ENCODE results near the gene AKT2.

AKT2 gene

DNA sequence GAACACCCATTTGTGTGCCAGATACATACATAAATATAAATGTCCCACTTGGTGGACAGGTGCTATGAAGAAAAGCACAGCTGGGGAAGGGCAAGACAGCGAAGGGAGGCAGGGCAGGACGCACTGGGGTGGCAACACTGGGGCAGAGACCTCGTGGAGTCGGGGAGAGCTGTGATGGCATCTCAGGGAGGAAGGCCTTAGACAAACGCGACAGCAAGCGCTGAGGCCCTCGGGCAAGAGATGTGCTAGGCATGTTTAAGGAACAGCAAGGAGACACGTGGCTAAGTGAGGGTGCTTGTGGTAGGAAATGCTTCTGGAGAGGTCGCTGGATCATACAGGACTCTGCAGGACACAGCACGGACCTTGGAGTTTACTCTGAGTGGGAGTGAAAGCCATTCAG lies 35.4 kb downstream of the AKT2 start:
- DNase-seq: no peak

DNA sequence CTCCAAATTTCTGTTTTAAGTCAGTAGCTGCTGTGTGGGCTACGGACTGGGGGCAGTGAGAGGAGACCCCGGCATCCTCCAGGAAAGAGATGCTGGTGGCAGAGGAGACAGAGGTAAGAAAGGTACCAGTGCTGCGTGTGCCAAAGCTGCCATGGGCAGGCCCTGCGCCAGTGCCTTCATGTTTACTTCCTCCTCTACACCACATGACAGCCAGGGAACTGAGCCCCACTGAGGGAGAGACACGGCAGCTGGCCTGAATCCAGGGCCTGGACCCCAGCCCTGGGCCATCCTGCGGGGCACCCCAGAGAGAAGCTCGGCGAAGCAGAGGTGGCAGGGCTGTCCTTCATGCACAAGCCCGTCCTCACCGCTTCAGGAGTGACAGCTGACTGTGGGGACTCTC lies 35.9 kb downstream of the AKT2 start:
- DNase-seq: no peak

DNA sequence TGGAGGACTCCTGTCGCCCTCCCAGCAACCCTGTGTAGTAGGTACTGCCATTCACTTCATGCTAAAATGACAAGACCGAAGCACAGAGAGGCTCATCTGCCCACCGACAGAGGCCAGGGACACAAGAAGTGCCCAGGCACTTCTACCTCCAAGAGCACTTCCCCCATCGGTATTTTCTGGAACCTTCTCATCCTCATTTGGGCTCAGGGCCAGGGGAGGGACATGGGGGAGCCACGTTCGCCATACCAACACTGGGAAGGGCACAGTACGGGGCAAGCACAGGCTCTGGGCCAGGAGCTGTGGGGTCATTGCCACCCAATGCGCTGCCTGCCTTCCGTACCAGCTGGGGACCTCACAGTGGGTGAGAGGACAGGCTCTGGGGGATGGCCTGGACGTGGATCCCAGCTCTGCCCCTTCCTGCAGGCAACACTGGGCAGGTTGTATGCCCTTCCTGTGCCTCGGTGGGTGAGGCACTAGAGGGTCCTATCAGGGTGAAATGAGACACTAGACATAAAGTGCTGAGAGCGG lies 37.3 kb downstream of the AKT2 start:
- no peak for DNase-seq

DNA sequence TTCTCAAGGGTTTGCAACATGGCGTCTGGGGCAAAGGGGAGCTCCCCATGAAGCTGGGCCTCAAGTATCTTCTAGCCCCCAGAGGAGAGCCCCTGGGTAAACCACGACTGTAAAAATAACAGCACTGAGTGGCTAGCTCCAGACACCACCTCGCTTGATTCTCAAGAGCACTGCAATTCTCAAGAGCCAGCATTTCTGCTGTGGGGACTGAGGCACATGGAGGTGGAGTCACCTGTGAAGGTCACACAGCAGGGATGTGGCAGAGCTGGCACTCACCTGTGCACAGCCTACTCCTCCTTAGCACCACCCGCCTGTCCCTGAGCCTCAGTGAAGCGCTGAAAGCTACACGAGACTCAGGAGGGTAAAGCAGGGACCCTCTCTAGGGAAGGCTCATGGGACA lies 38.0 kb downstream of the AKT2 start:
- no peak for DNase-seq

DNA sequence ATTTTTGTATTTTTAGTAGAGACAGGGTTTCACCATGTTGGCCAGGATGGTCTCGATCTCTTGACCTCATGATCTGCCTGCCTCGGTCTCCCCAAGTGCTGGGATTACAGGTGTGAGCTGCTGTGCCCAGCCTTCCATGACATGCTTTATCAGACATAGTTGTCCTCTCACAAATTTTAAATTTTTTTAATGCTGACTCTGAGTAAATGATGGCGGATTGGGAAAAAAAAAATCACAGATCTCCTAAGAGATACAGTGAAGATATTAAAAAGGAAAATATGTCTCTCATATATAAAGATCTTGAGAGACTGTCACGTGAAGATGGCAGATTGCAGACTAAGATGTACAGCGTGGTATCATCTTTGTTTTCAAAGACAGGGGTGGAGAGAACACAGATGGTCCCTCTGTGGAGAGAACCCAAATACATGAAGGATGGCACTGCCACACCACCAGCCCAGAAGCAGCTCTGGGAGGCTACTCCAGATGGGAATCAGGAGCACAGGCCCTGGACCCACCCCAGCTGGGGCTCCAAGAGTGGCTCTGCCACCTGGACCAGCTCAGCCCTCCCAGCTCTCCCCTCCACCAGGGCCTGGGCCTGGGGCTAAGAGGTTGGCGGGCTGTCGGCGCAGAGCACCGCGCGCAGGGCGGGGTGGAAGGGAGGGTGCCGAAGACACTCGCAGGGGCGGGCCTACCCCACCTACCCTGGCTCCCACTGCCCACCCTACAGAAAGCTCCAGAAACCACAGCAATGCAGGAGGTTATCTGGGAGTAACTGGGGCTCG lies 38.7 kb downstream of the AKT2 start:
- no peak for DNase-seq

DNA sequence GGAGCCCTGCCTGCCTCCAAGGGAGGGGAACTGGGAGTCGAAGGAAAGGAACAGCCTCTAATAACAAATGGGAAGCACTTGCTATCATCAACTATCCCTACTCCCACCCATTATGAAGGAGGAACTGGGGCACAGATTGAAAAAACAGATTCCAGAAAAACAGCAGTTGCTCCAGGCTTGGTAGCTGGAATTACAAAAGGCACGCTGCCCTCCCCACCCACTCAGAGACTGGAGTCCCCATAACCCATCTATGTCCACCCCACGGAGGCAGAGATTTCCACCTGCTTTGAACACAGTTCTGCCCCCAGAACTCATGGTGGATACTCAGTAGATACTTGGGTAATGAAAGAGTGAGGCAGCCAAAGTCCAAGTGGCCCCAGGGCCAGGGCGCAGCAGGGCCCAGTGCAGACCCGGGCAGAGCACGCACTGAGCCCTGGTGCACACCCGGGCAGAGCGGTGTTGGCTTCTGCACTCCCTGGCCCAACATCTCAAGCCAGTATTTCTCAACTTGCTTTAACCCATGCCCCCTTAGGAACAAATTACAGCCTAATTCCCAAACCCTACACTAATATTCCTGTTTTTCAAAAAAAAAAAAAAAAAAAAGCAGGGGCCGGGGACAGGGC lies 39.5 kb downstream of the AKT2 start:
- DNase-seq: no peak

DNA sequence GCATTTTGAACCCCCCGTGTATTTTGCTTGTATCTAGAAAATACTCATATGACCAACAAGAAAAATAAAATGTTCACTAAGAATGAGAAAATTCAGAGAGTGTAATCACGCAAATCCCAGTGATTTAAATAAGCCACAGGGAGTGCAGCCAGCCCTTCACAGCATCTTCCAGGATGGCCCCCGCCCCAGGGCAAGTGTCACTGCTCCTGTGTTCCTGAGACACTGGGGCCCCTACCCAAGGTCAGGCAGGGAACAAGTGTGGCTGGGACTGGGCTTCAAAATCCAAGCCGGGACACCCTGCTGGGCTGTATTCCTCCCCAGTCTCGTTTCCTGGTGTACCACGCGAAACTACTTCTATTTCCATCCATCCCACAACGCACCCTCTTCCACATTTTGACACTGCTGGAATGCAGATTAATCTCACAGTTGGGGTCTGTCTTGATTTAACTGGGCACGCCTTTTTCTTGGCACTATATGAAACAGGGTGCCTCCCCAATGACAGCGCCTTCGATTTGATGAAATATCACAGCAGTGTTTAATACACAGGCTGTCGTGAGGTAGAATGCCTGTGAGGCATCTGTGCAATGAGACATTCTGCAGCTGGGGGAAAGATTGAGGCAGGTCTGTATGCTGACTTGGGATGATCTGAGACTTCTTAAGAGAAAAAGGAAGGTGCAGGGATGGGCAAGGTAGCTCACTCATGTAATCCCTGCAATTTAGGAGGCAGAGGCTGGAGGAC lies 40.4 kb downstream of the AKT2 start:
- DNase-seq: no peak

DNA sequence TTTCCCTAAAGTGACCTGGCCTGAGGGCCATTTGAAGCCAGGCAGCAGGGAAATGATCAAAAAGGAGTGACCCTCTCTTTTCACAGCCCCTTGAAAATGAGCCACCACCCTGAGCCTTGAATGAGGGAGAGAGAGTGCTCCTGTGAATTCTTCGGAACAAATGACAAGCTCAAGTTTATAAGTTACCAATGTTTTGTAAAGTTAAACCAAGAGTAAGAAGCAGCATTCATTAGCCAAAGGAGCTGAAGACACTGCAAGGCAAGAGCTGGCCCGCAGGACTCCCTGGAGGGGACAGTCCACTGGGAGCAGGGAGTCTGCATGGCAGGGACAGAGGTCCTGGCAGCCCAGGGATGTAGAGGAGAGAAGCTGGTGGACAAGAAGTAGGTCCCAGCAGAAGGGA lies 42.0 kb downstream of the AKT2 start:
- no peak for DNase-seq

DNA sequence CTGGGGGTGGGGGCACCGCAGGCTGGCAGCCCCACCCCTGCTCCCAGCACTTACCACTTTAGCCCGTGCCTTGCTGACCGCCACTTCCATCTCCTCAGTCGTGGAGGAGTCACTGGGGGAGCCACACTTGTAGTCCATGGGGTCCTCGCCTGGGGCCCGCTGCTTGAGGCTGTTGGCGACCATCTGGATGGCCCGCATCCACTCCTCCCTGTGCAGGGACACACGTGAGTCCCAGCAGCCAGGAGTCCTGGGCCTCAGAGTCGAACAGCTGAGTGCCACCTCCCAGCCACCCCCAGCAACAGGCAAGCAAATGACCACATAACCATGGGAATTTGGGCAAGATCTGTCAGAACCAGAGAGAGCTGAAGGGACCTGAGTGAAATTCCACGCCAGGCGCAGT lies 42.7 kb downstream of the AKT2 start:
- DNase-seq: no peak

DNA sequence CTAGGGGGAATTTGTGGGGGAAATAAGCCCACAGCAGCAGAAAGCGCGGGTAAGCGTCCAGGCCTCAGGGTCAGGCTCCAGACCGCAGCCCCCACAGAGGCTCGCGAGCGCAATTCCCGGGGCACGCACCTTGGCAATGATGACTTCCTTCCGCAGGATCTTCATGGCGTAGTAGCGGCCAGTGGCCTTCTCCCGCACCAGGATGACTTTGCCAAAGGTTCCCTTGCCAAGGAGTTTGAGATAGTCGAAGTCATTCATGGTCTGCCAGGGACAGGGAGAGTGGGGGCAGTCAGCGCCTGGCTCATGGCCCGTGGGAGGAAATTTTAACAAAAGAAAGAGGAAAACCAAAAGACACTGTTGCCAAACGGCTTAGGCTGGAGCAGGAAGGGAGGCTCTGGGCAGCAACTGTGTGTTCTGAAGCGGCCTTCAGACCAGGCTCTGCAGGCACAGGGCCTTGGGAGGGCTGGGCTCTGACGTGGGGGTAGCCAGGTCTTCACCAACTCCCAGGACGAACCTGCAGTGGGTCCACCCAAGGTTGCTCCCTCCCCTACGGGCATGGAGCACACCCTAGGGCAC lies 43.2 kb downstream of the AKT2 start:
- no peak for DNase-seq

DNA sequence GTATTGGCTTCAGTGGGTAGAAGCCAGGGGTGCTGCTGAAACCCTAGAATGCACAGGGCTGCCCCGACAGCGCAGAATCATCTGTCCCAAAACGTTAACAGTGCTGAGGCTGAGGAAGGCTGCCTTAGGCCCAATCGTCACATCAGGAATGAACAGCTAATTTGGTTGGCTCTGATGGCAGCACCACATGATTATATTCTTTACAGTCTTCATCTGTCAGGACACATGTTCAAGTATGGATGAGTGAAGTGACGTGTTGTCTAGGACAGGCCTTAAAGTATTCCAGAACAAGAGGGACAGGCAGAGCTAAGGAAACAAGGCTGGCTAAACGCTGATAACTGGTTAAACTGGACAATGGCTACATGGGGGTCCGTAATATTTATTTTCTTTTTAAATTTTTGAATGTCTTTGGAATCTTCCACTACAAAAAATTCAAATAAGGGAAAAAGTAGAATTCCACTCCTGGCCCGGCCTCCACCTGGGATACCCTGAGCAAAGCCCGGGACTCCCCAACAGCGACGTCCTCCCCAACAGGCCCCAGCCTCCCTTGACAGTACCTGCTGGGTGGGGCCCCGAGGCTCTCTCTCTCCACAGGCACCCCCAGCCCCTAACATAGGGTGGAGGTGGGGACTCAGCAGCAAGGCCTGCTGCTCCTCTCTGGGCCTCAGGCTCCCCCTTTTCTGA lies 43.9 kb downstream of the AKT2 start:
- no peak for DNase-seq

DNA sequence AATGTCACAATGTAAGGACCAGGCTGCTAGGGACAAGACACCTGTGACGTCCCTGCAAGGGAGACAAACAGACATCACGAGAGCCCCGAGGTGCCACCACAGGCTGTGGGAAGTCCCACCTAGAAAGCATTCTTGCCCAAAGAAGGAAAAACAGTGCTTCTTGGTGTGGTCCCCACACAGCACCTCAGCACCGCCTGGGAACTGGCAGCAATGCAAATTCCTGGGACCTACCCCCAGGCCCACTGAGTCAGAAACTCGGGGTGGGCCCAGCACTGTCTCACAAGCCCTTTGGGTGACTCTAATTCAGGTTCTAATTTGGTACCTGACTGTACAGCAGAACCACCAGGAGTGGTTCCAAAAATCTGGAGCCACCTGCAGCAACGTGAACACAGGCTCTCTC lies 44.8 kb downstream of the AKT2 start:
- DNase-seq: no peak

DNA sequence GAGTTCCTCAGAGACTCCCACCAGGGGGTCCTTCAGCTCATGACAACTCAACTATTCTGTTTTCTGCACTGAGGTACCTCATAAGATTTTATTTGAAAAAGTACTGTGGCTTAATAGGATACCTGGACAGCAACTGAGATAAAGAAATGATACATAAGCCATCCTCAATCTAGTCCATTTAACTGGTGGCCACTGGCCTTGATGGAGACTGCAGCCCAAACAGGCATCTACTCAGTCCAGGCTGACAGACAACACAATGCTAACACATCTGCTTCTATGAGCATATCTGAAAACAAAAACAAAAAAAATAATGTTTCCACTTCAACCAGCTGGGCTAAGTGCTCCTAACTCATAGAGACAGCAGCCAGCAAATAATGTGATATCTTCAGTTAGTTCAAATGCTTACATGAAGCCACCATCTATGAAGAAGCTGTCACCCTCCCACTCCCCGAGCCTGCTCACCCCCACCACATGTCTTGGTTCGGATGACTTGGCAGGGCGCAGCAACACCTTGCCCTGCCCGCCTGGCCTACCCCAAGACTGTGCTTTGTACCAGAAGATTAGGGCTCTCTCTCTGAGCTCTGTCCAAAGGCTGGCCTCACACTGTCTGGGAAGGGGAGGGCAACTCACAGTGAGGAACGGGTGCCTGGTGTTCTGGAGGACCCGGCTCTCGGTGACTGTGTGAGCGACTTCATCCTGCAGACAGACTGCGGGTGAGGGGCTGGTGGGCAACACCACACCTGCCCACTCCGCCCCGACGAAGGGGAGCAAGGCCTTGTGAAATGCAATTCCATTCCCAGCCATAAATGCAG lies 45.5 kb downstream of the AKT2 start:
- DNase-seq: no peak

DNA sequence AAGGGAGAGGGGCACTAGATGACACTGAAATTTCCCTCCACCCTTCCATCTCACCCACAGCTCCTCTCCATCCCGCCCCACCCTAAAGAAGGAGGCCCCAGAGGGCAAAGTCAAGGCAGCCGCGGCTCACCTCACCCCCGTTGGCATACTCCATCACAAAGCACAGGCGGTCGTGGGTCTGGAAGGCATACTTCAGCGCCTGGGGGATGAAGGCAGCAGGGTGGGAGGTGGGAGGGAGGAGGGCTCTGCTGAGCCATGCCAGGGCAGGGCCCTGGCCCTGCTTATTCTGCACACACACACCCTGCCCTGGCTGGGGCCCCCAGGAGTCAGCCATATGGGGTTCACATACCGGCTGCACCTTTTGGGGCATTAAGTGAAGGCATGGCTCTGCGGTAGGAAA lies 46.4 kb downstream of the AKT2 start:
- no peak for DNase-seq

DNA sequence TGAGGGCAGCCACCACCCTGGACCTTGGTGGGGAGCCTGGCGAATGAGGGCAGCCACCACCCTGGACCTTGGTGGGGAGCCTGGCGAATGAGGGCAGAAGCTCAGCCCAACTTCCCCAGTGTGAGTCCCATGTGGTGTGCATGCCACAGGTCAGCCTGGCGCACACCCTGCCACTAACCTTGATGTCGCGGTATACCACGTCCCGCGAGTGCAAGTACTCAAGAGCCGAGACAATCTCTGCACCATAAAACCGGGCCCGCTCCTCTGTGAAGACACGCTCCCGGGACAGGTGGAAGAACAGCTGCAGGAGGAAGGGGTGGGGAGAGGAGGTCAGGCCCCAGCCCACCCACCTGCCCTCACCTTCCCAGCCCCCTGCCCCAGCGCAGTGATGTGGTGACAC lies 47.4 kb downstream of the AKT2 start:
- DNase-seq: no peak

DNA sequence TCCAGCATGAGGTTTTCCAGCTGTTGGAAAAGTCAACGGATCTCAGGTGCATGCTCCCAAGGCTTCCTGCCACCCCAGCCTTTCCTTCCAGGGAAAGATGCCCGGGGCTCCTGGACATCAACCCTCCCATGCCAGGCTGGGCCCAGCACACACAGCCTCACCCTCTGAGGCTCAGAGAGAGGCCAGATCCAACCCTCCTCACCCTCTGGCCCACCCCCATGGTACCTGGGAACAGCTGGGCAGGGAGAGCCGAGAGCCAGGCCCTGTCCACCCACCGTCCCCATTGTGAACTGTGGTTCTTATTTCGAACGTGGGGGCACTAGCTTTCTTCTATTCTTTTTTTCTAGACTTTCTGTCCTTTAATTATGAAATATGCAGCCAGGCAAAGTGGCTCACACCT lies 48.8 kb downstream of the AKT2 start:
- DNase-seq: no peak

DNA sequence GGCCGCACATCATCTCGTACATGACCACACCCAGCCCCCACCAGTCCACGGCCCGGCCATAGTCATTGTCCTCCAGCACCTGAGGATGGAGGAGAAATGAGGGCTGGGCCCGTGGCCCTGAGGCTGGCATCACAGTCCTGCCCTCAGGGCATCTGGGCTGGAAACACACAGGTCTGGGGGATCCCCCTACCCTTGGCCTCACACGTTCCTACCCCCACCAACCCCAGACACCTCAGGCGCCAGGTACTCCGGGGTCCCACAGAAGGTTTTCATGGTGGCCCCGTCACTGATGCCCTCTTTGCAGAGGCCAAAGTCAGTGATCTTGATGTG lies 49.2 kb downstream of the AKT2 start:
- no peak for DNase-seq

DNA sequence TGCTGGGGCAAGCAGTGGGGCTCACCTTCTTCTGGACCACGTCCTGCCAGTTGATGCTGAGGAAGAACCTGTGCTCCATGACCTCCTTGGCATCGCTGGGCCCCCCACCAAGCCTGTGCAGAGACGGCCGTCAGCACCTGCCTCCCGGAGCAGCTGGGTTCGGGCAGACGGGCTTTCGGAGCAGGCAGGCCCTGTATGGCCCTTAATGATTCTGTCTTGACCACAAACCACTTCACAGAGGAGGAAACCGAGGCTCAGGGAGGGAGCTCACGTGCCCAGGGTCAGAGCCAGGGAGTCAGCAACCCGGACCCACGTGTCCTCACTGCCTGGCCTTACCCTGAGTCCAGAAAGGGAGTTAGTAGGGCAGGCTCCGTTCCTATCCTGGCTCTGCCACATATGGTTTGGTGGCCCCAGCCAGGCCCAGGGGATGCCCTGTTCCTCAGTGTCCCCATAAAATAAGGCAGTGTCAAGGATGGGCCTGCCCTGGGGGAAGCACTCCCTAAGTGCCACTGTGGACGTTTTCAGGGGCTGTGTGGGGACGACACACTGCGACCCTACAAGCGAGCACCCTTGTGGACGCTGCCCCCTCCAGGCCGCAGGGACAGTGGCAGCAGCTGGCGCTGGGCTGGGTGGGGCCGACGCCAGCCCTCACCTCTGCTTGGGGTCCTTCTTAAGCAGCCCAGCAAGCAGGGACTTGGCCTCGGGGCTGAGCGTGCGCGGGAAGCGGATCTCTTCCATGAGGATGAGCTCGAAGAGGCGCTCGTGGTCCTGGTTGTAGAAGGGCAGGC lies 49.7 kb downstream of the AKT2 start:
- DNase-seq: no peak

DNA sequence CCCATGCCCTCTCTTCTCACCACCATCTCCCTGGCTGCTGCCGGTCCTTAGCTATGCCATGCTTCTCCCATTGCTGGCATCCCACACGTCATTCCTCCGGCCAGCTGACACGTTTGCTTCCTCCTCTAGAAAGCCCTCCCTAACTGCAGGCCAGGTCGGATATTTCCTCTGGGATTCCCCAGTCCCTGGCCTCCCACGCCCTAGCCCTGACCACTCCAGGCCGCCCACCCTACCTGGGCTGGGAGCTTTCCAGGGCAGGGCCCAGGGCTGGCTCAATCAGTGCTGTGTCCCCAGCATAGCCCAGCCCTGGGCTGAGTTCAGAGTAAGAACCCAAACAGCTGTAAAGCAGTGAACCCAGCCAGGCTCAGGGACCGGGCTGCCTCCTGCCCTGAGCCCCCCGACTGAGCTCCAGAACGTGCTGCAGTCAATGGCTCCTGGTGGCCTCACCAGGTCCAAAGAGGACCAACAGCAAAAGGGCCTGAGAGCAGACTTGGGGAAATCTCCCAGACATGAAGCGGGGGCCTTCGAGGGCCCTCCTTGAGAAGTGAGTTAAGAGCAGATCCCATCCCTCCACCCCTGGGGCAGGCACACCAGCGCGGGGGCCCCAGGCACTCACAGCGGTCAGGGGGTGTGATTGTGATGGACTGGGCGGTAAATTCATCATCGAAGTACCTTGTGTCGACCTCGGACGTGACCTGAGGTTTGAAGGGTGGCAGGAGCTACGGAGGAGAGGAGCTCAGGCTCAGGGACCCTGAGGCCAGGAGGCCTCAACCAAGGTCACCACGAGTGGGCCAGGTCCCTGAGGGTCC lies 50.5 kb downstream of the AKT2 start:
- no peak for DNase-seq

DNA sequence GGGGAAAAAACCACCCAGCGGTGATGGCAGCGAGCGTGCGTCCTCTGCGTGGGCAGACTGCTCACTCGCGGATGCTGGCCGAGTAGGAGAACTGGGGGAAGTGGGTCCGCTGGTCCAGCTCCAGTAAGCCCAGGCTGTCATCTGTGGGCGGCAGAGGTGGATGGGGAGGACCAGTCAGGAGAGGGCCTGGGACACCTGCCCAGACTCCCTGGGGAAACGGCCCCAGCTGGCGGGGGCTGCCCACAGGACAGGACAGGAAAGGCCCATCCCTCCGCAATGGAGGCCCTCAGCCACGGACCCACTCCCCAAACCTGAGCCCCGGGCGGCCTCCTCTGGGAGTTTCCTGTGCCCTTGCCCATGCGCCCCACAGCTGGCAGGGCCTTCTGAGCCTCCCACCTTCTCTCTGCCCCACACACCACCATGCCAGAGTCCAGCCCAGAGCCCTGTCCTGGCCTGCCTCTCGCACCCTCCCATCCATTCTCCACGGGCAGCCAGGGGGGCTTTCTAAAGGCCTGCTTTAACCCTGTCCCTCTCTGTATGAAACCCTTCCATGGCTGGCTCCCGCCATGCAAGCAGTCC lies 51.2 kb downstream of the AKT2 start:
- no peak for DNase-seq

Measured in activated gamma-delta T cell treated with Interleukin-2 at 50 U/mL for 16 hours (primary cell).